ENCODE measurements around the gene PTPN18.

The PTPN18 gene

GRCh38 chr2:130385709-130386108, 29.9 kb downstream of the PTPN18 start:
- TF ChIP-seq POLR2AphosphoS5 (IDR thresholded peaks at IDR 0.05; ENCODE audit: low read depth, low read length) (no peak), REST (IDR thresholded peaks at IDR 0.05; ENCODE audit: insufficient read depth in 1 of 2, low read depth in 2 of 2, low read length in 2 of 2) (no peak), FOXP2 (optimal IDR thresholded peaks at IDR 0.05; ENCODE audit: borderline replicate concordance, extremely low read depth, extremely low read length, insufficient read depth) (no peak)

- TF ChIP-seq SIN3A (IDR thresholded peaks at IDR 0.05; ENCODE audit: borderline replicate concordance, insufficient read depth, low read length) (no peak), REST (IDR thresholded peaks at IDR 0.05; ENCODE audit: insufficient read depth in 1 of 2, low read depth in 2 of 2, low read length in 2 of 2) (no peak), POLR2AphosphoS5 (IDR thresholded peaks at IDR 0.05; ENCODE audit: low read depth, low read length) (no peak)
Observed at GRCh38 chr2:130387071-130387400, 31.2 kb downstream of the PTPN18 start.

GRCh38 chr2:130387804-130388203, 31.9 kb downstream of the PTPN18 start:
- TF ChIP-seq SIN3A (IDR thresholded peaks at IDR 0.05; ENCODE audit: borderline replicate concordance, insufficient read depth, low read length), result no peak
- TF ChIP-seq POLR2AphosphoS5 (IDR thresholded peaks at IDR 0.05; ENCODE audit: low read depth, low read length), result no peak
- no peak for TF ChIP-seq REST (IDR thresholded peaks at IDR 0.05; ENCODE audit: insufficient read depth in 1 of 2, low read depth in 2 of 2, low read length in 2 of 2)
- TF ChIP-seq FOXP2 (optimal IDR thresholded peaks at IDR 0.05; ENCODE audit: borderline replicate concordance, extremely low read depth, extremely low read length, insufficient read depth), result no peak
- TF ChIP-seq TAF1 (IDR thresholded peaks at IDR 0.05; ENCODE audit: borderline replicate concordance, insufficient read depth, low read length), result no peak

- TF ChIP-seq SIN3A (IDR thresholded peaks at IDR 0.05; ENCODE audit: borderline replicate concordance, insufficient read depth, low read length), result no peak
Observed at GRCh38 chr2:130388221-130388907, 32.5 kb downstream of the PTPN18 start.

- TF ChIP-seq SIN3A (IDR thresholded peaks at IDR 0.05; ENCODE audit: borderline replicate concordance, insufficient read depth, low read length) (no peak), POLR2AphosphoS5 (IDR thresholded peaks at IDR 0.05; ENCODE audit: low read depth, low read length) (no peak), FOXP2 (optimal IDR thresholded peaks at IDR 0.05; ENCODE audit: borderline replicate concordance, extremely low read depth, extremely low read length, insufficient read depth) (no peak), REST (IDR thresholded peaks at IDR 0.05; ENCODE audit: insufficient read depth in 1 of 2, low read depth in 2 of 2, low read length in 2 of 2) (no peak), TAF1 (IDR thresholded peaks at IDR 0.05; ENCODE audit: borderline replicate concordance, insufficient read depth, low read length) (no peak)
Observed at GRCh38 chr2:130389358-130389757, 33.5 kb downstream of the PTPN18 start.

All from PFSK-1 (cell line).